Lower leg skin (tissue), 4 donors: ENCODE results near the gene CSMD2. TPM values are rescaled to one million over a fixed set of nuclear protein-coding genes. Genes with fewer than 3 reads are reported as not detected.

Source experiments
- DNase-seq, 2 donors: peaks; one replicate each; pipeline ENCODE4 v3.0.0-alpha.2; 2019; ENCODE audit warnings: low spot score in 2 of 2
- H3K4me3 ChIP-seq: fragments of 200-600 bp; sonication (generic); 2 replicates; pipeline ENCODE4 v1.5.1; 2017; ENCODE audit warnings: mild to moderate bottlenecking, low read depth; ENCODE audit not compliant: poor library complexity, severe bottlenecking
- CTCF ChIP-seq, 3 donors: fragments of 450-650 bp; IDR thresholded peaks; one replicate each; pipeline ENCODE4 v1.5.1; 2016; ENCODE audit warnings: antibody characterized with exemption in 3 of 3, mild to moderate bottlenecking in 3 of 3, moderate library complexity in 2 of 3
- POLR2A ChIP-seq, 2 donors: fragments of 450-650 bp; IDR thresholded peaks; one replicate each; pipeline ENCODE4 v1.6.1; 2016 to 2017; ENCODE audit warnings: antibody characterized with exemption in 2 of 2, mild to moderate bottlenecking in 1 of 2, moderate library complexity in 1 of 2
- WGBS, 2 donors: methylation state at CpG; one replicate each; pipeline ENCODE4 v1.1.5; 2018; 5-methylcytosine and 5-hydroxymethylcytosine counted together
- intact Hi-C: fragments of 100-400 bp; cut with DNase I; formaldehyde crosslinking; loops from one replicate; pipeline ENCODE4 v1.15.0; 2023; ENCODE audit warnings: low total_unique reads
- total RNA-seq, 4 donors: library from RNA; depleted of rRNA; stranded (reverse); fragments of >200 nt; gene quantifications; one replicate each; pipeline ENCODE4 v1.1.0, GENCODE V29; 2016

CSMD2 gene
- total RNA-seq, 4 donors from 2014 or later, result 0.11 to 1.0 TPM; not detected in 2

DNA sequence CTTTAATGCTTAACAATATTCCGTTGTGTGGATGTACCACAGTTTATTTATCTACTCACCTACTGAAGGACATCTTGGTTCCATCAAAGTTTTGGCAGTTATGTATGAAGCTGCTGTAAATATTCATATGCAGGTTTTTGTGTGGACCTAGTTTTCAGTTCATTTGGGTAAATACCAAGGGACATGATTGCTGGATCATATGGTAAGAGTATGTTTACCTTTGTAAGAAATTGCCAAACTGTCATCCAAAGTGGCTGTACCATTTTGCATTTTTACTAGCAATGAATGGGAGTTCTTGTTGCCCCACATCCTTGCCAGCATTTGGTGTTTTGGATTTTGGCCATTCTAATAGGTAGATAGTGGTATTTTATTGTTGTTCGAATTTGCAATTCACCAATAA, 682.6 kb downstream of the CSMD2 start:
- no peak overlapping the region for H3K4me3 ChIP-seq
- intact Hi-C loops, result no loop called here
- WGBS, 2 donors, result 90 to 98% methylated on average over 2 of the region's 2 CpGs
- no peak for DNase-seq
- TF ChIP-seq POLR2A (IDR thresholded peaks at IDR 0.05), result no peak
- no peak for TF ChIP-seq CTCF (IDR thresholded peaks at IDR 0.05)

- intact Hi-C loops, result no loop called here
- no peak for DNase-seq
- WGBS, 2 donors, result 73 to 83% methylated on average over 4 of the region's 4 CpGs
- TF ChIP-seq CTCF (IDR thresholded peaks at IDR 0.05) (no peak), POLR2A (IDR thresholded peaks at IDR 0.05) (no peak)
- H3K4me3 ChIP-seq, result no peak overlapping the region
Observed at GRCh38 chr1:33477451-33477850, 687.6 kb downstream of the CSMD2 start.

DNA sequence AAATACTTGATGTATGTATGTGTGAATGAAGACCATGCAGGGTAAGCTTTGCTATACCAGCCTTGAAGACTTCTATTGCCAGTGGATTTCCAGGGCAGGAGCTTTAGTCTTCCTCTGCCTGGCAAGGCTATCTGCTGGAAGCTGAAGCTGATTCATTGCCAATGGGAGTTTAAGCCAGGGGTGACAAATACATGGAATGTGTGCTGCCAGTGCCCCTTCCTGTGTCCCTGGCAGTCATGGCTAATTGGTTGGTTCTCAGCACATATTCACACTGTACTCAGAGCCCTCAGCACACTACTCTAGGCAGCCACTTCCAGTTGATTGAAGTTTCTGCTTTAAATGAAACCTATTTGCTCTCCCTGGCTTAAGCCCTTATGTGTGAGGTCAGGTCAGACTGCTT, 691.1 kb downstream of the CSMD2 start:
- intact Hi-C loops, result no loop called here
- H3K4me3 ChIP-seq, result no peak overlapping the region
- TF ChIP-seq POLR2A (IDR thresholded peaks at IDR 0.05) (no peak), CTCF (IDR thresholded peaks at IDR 0.05) (no peak)
- no peak for DNase-seq

- peak; percentile 96 to 99 for DNase-seq
- intact Hi-C loops, result no loop called here
- 1 to 2% methylated on average over 38 of the region's 38 CpGs for WGBS, 2 donors
- no peak for TF ChIP-seq CTCF (IDR thresholded peaks at IDR 0.05)
- TF ChIP-seq POLR2A (IDR thresholded peaks at IDR 0.05), result no peak
- H3K4me3 ChIP-seq, result peak within 1 kb of the TSS; percentile 39
Observed at GRCh38 chr1:33472269-33472980, 692.6 kb downstream of the CSMD2 start, which contains the start of gene ZSCAN20. ZSCAN20 (plus strand) TSS chr1:33472645; CDS start chr1:33479289, 6,644 bp downstream.

DNA sequence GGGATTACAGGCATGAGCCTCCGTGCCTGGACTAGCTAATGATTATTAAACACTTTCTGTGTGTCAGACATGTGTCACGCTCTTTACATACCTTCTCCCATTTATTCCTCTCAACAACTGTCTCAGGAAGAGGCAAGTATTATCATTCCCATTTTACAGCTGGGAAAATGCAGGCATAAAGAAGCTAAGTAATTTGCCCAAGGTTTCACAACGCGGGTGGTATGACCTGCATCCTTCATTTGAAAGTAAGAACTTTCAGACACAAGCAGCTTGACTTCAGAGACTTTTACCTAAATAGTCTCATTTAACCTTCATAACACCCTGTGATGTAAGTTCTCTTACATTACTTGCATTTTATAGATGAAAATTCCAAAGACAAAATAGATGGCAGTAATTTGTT, 693.6 kb downstream of the CSMD2 start:
- no peak for DNase-seq
- H3K4me3 ChIP-seq, result no peak overlapping the region
- intact Hi-C loops, result no loop called here
- WGBS, 2 donors, result 84 to 86% methylated on average over 4 of the region's 4 CpGs
- TF ChIP-seq CTCF (IDR thresholded peaks at IDR 0.05) (no peak), POLR2A (IDR thresholded peaks at IDR 0.05) (no peak)
